ENCODE measurements around the gene TRIM65.
"Not testable (repeated sequence)": the region's sequence is repeated elsewhere in the genome, so short reads cannot be mapped to it uniquely, and the experiment has no call there.

TRIM65 gene

GRCh38 chr17:75875182-75875939 lies 21.4 kb downstream of the TRIM65 start:
- no peak for DNase-seq

- no peak for DNase-seq
These were observed 22.2 kb downstream of the TRIM65 start for GRCh38 chr17:75874323-75875181.

- DNase-seq: no peak
These were observed 23.0 kb downstream of the TRIM65 start for GRCh38 chr17:75873587-75874322.

- no peak for DNase-seq
These were observed 24.1 kb downstream of the TRIM65 start for GRCh38 chr17:75872434-75873351.

- not testable (repeated sequence) for DNase-seq
These were observed 26.5 kb downstream of the TRIM65 start for GRCh38 chr17:75870228-75870627.

GRCh38 chr17:75869282-75870141 lies 27.2 kb downstream of the TRIM65 start:
- DNase-seq: no peak

- DNase-seq: not testable (repeated sequence)
These were observed 27.9 kb downstream of the TRIM65 start for GRCh38 chr17:75868730-75869281.

- DNase-seq: not testable (repeated sequence)
These were observed 31.2 kb downstream of the TRIM65 start for GRCh38 chr17:75865404-75866188.

GRCh38 chr17:75864887-75865286 lies 31.9 kb downstream of the TRIM65 start:
- DNase-seq: not testable (repeated sequence)

- no peak for DNase-seq
These were observed 32.3 kb downstream of the TRIM65 start for GRCh38 chr17:75864448-75864871.

GRCh38 chr17:75861927-75862317 lies 34.8 kb downstream of the TRIM65 start:
- DNase-seq: no peak

GRCh38 chr17:75859358-75859757 lies 37.4 kb downstream of the TRIM65 start:
- DNase-seq: not testable (repeated sequence)

GRCh38 chr17:75856062-75856756 lies 40.5 kb downstream of the TRIM65 start:
- no peak for DNase-seq

- DNase-seq: peak; percentile 99
These were observed 41.3 kb downstream of the TRIM65 start, which contains the start of gene WBP2 for GRCh38 chr17:75855310-75856061. Gene WBP2, minus strand, starts transcription at chr17:75855335. Its CDS starts 38 bp downstream, at chr17:75855297.

- no peak for DNase-seq
These were observed 41.9 kb downstream of the TRIM65 start for GRCh38 chr17:75854881-75855309.

- DNase-seq: no peak
These were observed 42.5 kb downstream of the TRIM65 start for GRCh38 chr17:75854101-75854748.

GRCh38 chr17:75853433-75853832 lies 43.3 kb downstream of the TRIM65 start:
- DNase-seq: no peak

GRCh38 chr17:75851693-75851991 lies 45.1 kb downstream of the TRIM65 start:
- not testable (repeated sequence) for DNase-seq

Measured in NCI-H526 treated with DMSO at 0.1 percent for 48 hours (cell line).